Epithelial cell of proximal tubule (primary cell): ENCODE measurements around the gene ACP2. TPM values are rescaled to one million over a fixed set of nuclear protein-coding genes. Genes with fewer than 3 reads are reported as not detected.
"Not testable (repeated sequence)": the region's sequence is repeated elsewhere in the genome, so short reads cannot be mapped to it uniquely, and the experiment has no call there.

Experiments used
- DNase-seq: peaks from one replicate; pipeline ENCODE4 v3.0.0-alpha.2; 2011; ENCODE audit warnings: low read depth
- H3K4me3 ChIP-seq: 2 replicates; pipeline ENCODE4 v1.5.1; 2011; ENCODE audit warnings: low read depth, mild to moderate bottlenecking, low read length
- CTCF ChIP-seq: conservative IDR thresholded peaks from 2 replicates; pipeline ENCODE4 v1.5.1; 2012; ENCODE audit warnings: low read depth, mild to moderate bottlenecking, low read length
- total RNA-seq: library from RNA; depleted of rRNA; stranded (reverse); fragments of >200 nt; gene quantifications from 2 replicates; pipeline ENCODE4 v1.2.3, GENCODE V29; 2015

The ACP2 gene
- total RNA-seq, 1 donor from 2014 or later, result 32.3 TPM

DNA sequence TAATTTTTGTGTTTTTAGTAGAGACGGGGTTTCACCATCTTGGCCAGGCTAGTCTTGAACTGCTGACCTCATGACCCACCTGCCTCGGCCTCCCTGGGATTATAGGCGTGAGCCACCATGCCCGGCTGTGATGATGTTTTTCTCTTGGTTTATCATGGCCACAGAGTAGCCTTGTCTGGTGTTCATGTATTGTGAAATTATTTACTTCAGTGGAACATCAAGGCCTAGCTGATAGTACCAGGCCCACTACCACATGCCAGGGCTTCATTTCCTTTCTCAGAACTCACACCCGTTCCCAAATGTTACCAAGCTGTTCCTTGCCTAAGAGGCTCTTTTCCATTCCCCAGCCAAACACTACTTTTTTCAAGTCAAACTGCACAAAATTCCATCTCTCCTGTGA, 40.0 kb downstream of the ACP2 start:
- no peak for TF ChIP-seq CTCF
- DNase-seq, result no peak
- no peak overlapping the region for H3K4me3 ChIP-seq

GRCh38 chr11:47208008-47208552, 40.5 kb downstream of the ACP2 start:
- H3K4me3 ChIP-seq, DNase-seq: not testable (repeated sequence)

- no peak overlapping the region for H3K4me3 ChIP-seq
- no peak for TF ChIP-seq CTCF
- no peak for DNase-seq
These were observed 41.2 kb downstream of the ACP2 start for GRCh38 chr11:47207459-47207858.

GRCh38 chr11:47206577-47206976, 42.0 kb downstream of the ACP2 start:
- not testable (repeated sequence) for H3K4me3 ChIP-seq, DNase-seq

- H3K4me3 ChIP-seq, result no peak overlapping the region
- no peak for DNase-seq
- no peak for TF ChIP-seq CTCF
These were observed 44.0 kb downstream of the ACP2 start for GRCh38 chr11:47204637-47204989.

DNA sequence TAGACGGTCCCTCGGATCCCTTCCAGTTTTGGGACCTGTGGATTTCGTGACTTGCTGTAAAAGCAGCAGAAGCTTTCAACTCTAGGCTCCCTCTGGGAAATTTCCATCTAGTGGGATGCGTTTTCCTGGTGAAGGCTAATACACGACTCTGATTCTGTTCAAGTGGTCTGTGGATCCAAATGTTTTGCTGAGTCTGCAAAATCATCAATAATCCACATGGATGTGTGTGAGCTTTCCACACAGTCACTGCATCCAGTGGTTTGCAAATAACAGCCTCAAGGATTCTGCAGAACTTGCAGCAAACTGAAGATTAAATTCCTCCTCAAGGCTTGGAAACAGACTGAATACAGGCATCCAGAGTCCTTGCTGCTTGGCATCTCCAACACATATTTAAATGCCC, 46.0 kb downstream of the ACP2 start:
- TF ChIP-seq CTCF, result no peak
- no peak overlapping the region for H3K4me3 ChIP-seq
- DNase-seq, result no peak

- no peak for TF ChIP-seq CTCF
- DNase-seq, result no peak
- H3K4me3 ChIP-seq, result no peak overlapping the region
These were observed 47.6 kb downstream of the ACP2 start for GRCh38 chr11:47201015-47201414.

DNA sequence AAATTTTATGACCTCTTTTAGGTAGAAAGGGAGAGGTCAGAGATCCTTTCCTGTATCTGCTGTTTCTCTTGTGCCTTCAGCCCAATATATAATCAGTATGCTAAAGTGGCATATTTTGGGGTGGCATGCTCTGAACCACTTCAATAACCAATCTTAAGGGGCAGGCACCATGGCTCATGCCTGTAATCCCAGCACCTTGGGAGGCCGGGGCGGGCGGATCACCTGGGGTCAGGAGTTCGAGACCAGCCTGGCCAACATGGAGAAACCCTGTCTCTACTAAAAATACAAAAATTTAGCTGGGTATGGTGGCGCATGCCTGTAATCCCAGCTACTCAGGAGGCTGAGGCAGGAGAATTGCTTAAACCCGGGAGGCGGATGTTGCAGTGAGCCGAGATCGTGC, 50.5 kb downstream of the ACP2 start:
- H3K4me3 ChIP-seq, DNase-seq: not testable (repeated sequence)

DNA sequence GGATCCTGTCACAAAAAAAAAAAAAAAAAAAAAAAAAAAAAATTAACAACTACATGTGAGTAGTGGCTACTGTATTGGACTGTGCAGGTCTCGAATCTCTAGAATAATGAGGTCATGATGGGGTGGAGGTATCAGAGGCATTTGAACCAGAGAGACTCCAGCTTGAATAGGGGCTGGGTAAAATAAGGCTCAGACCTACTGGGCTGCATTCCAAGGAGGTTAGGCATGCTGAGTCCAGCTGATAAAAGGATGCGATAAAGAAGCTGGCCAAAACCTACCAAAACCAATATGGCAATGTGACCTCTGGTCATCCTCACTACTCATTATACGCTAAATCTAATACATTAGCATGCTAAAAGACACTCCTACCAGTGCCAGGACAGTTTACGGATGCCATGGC, 56.5 kb downstream of the ACP2 start:
- DNase-seq, result no peak
- no peak for TF ChIP-seq CTCF

DNA sequence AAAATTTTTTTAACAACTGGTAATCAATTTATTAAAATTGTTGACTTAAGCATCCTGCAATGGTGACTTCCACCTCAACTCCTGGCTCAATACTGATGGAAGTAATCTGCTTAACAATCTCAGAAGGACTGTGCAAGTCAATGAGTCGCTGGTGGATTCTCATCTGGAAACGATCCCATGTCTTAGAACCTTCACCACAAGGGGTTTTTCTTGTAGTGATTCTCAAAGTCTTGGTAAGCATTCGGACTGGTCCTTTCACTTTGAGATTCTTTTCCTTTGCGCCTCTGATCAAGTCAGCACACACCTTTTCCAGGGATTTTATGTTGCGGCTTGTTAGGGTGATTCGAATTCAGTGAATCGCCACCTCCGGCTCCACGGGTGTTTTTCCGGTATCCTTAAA, 57.5 kb downstream of the ACP2 start:
- not testable (repeated sequence) for H3K4me3 ChIP-seq, DNase-seq

More for the DNA sequence above, 56.5 kb downstream of the ACP2 start:
- no peak overlapping the region for H3K4me3 ChIP-seq
